Activated CD8-positive, alpha-beta T cell treated with anti-CD3 and anti-CD28 coated beads for 36 hours (primary cell): ENCODE measurements around the gene BTBD2. TPM values are rescaled to one million over a fixed set of nuclear protein-coding genes. Genes with fewer than 3 reads are reported as not detected.

Source experiments
- ATAC-seq: fragments of 200-7000 bp; cut with Tn5 transposase; one replicate; pipeline ENCODE4 v1.10.0; 2021; ENCODE audit warnings: mild to moderate bottlenecking, moderate library complexity
- CTCF ChIA-PET: fragments of 350-600 bp; sonication (Branson Sonifier 250); formaldehyde crosslinking; loops from one replicate; lab custom pipeline; 2021; ENCODE audit warnings: antibody characterized with exemption; lab: Charles Lee
- POLR2A ChIA-PET: fragments of 350-600 bp; sonication (Branson Sonifier 250); formaldehyde crosslinking; loops from one replicate; lab custom pipeline; 2021; ENCODE audit warnings: antibody characterized with exemption; lab: Charles Lee
- DNase-seq: peaks from one replicate; pipeline ENCODE4 v3.0.0-alpha.2; 2020
- H3K27ac Mint-ChIP-seq: one replicate; pipeline ENCODE4 v1.8.0; 2021; ENCODE audit warnings: mild to moderate bottlenecking, mixed read lengths
- H3K27me3 Mint-ChIP-seq: one replicate; pipeline ENCODE4 v1.8.0; 2021; ENCODE audit warnings: mixed read lengths
- H3K36me3 Mint-ChIP-seq: one replicate; pipeline ENCODE4 v1.8.0; 2021; ENCODE audit warnings: low read depth, mixed read lengths
- H3K4me1 Mint-ChIP-seq: one replicate; pipeline ENCODE4 v1.8.0; 2021; ENCODE audit warnings: low read depth, mixed read lengths
- H3K4me3 Mint-ChIP-seq: one replicate; pipeline ENCODE4 v1.8.0; 2021; ENCODE audit warnings: mild to moderate bottlenecking, moderate library complexity, mixed read lengths
- H3K9me3 Mint-ChIP-seq: one replicate; pipeline ENCODE4 v1.8.0; 2021; ENCODE audit warnings: mixed read lengths
- intact Hi-C: fragments of 100-400 bp; cut with micrococcal nuclease; formaldehyde crosslinking; loops from one replicate; pipeline ENCODE4 v1.10.0; 2022
- total RNA-seq, 2 experiments: library from RNA; stranded (reverse); gene quantifications; one replicate each; pipeline ENCODE4 v1.2.3, GENCODE V29; 2021
- TF ChIP-seq, protein P1 (sequence below): fragments of 200-600 bp; IDR thresholded peaks from one replicate; pipeline ENCODE4 v1.8.0; 2022; ENCODE audit warnings: antibody characterized with exemption, mild to moderate bottlenecking

The BTBD2 gene
- total RNA-seq, 2 experiments from 2014 or later, result 36.5 to 44.6 TPM

DNA sequence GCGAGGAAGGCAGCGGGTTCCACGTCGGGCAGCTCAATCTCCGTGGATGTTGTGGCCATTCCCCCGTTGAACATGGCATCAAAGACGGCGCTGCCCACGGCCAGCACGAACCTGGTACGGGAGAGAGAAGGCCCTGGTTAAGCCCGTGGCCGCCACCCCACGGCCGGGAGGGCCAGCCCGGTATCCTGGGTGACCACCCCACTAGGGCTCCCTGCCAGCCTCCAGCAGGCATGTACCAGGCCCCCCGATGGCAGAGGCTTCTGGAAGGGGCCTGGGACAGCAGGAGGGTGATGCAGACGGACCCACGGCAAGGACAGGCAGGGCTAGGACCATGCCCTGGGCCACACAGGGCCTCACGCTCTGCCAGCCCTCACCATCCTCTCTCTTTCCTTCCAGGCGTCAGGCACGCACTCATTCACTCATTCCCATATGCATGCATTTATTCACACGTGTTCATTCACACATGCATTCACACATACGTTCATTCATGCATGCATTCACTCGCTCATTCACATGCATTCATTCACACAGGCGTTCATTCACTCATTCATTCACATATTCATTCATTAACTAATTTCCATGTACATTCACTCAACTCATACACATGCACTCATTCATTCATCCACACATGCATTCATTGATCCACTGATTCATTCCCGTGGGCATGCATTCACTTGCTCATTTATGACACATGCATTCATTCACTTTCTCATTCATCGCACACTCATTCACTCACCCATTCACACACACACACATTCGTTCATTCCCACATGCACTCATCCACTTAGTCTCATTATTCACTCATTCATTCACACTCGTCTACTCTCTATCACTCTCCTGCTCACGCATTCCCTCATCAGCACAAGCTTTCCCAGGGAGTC, 17.9 kb downstream of the BTBD2 start:
- Mint-ChIP-seq H3K9me3 (no peaks in the 10 kb centered on the region), H3K27me3 (no peaks in the 10 kb centered on the region), H3K4me1 (no peaks in the 10 kb centered on the region), H3K27ac (no peak overlapping the region), H3K4me3 (no peak overlapping the region), H3K36me3 (peaks cover 7% of the 10 kb centered on the region)
- no peak for DNase-seq
- ChIA-PET POLR2A (interaction anchor here (0.6 kb wide), 1 partner anchor 1568 kb away, joined by 3 read pairs; no protein-coding TSS in a partner anchor), CTCF (interaction anchor here (1.2 kb wide), 1 partner anchor 22 kb away, joined by 3 read pairs; no protein-coding TSS in a partner anchor)
- intact Hi-C loops, result no loop called here
- TF ChIP-seq, protein P1, sequence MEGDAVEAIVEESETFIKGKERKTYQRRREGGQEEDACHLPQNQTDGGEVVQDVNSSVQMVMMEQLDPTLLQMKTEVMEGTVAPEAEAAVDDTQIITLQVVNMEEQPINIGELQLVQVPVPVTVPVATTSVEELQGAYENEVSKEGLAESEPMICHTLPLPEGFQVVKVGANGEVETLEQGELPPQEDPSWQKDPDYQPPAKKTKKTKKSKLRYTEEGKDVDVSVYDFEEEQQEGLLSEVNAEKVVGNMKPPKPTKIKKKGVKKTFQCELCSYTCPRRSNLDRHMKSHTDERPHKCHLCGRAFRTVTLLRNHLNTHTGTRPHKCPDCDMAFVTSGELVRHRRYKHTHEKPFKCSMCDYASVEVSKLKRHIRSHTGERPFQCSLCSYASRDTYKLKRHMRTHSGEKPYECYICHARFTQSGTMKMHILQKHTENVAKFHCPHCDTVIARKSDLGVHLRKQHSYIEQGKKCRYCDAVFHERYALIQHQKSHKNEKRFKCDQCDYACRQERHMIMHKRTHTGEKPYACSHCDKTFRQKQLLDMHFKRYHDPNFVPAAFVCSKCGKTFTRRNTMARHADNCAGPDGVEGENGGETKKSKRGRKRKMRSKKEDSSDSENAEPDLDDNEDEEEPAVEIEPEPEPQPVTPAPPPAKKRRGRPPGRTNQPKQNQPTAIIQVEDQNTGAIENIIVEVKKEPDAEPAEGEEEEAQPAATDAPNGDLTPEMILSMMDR, result no peak
- ATAC-seq, result no peak

DNA sequence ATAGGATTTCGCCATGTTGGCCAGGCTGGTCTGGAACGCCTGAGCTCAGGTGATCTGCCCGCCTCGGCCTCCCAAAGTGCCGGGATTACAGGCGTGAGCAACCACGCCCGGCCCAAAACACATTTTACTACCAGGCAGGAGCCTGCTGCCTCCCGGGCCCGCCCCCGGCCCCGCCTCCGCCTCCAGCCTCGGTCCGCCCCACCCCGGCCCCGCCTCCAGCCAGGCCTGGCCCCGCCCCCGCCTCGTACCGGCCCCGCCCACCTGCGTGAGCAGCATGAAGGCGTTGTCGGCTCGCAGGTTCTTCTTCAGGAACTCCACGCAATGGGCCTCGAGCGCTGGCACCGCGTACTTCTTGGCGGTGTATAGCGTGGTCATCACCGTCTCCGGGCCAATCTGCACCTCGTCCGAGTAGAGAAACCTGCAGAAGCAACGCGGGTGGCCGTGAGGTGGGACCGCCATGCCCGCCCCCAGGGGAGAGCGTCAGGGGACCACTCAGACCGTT, 22.7 kb downstream of the BTBD2 start:
- intact Hi-C loops, result no loop called here
- no peak overlapping the region for H3K4me3 Mint-ChIP-seq
- DNase-seq, result peak; percentile 30
- H3K36me3 Mint-ChIP-seq, result peaks cover 6% of the 10 kb centered on the region
- no peak overlapping the region for H3K27ac Mint-ChIP-seq
- peak; percentile 53 for ATAC-seq
- CTCF ChIA-PET, result no interaction called here
- H3K9me3 Mint-ChIP-seq, result no peaks in the 10 kb centered on the region
- H3K4me1 Mint-ChIP-seq, result no peaks in the 10 kb centered on the region
- TF ChIP-seq, protein P1, result no peak
- POLR2A ChIA-PET, result no interaction called here
- H3K27me3 Mint-ChIP-seq, result no peaks in the 10 kb centered on the region

DNA sequence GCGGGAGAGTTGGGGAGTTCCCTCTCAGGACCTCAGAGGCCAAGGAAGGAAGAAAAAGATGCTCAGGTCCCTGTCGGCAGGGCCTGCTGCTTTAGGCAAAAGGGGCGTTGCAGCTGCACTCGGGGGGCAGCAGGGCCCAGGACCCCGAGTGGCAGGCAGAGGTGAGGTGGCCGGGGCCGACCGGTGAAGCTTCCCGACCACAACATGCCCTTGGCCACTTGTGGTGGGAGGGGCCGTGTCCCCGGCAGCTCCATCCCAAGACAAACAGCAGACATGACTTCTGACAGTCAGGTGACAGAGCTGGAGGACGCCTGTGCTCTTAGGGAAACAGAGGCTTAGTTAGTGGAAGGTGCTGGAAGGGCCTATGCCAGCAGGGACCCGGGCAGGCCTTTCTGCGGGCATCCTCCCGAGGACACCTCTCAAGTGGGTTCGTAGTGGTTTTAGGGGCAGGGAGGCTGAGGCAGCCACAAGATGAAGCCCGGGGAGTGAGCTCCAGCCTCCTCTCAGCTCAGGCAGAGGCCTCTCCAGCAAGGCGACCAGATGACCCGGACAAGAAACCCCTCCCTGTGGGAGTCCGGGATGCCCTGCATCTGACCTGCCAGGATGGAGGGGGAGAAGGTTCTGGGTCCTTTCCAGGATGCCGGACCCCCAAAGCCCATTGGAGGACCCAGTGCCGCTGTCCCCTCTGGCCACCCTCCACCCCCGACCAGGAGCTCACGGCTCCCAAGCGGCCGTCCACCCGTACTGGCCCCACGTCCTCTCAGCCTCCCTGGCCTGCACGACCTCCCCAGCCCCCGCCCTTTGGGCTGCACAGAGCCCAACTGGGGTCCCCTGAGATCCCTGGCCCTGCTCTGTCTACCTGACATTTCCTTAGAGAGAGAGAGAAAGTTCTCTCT, 24.2 kb downstream of the BTBD2 start:
- Mint-ChIP-seq H3K9me3 (no peaks in the 10 kb centered on the region), H3K27ac (no peak overlapping the region), H3K4me1 (no peaks in the 10 kb centered on the region), H3K27me3 (no peaks in the 10 kb centered on the region), H3K4me3 (no peak overlapping the region), H3K36me3 (peaks cover 6% of the 10 kb centered on the region)
- TF ChIP-seq, protein P1, result no peak
- ChIA-PET CTCF (no interaction called here), POLR2A (interaction anchor here (1.1 to 1.7 kb wide), 3 partner anchors 16 to 82 kb away, joined by 3 to 5 read pairs (median 4); no protein-coding TSS in a partner anchor)
- intact Hi-C loops, result no loop called here
- DNase-seq (no peak), ATAC-seq (no peak)

DNA sequence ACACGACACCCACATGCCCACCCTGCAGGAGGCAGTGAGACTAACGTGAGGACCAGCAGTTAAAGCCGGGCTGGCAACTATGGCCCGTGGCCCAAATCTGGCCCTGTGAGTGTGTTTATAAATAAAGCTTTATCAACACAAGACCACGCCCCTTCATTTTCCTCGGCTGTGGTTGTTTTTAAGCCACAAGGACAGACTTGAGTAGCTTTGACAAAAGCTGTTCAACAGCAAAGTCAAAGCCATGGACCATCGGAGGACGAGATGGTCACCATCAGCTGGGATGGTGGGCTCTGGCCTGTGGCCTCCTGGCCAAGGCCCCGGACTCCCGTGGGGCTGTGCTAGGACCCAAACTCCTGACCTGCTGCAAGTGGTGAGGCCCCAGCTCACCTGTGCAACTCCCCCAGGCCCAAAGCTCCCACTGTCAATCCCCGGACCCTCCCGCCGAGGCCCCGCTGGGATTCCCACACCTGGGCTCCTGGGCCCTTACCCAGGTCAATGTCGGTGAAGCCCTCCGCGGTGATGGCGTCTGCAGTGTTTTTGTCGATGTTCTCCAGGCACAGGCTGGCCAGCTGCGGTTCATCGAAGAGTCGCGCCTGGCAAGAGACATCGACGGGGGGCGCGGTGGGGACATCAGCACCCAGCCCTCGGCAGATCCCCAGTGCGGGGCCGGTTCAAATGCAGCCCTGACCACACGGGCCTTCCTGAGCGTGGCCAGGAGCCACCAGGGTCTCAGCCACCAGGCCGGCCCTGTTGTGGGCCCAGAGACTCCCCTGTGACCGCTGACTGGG, 25.1 kb downstream of the BTBD2 start:
- Mint-ChIP-seq H3K4me1 (no peaks in the 10 kb centered on the region), H3K27ac (no peak overlapping the region), H3K4me3 (no peak overlapping the region), H3K27me3 (no peaks in the 10 kb centered on the region), H3K9me3 (no peaks in the 10 kb centered on the region), H3K36me3 (peaks cover 3% of the 10 kb centered on the region)
- TF ChIP-seq, protein P1, result no peak
- intact Hi-C loops, result no loop called here
- no peak for DNase-seq
- no peak for ATAC-seq
- POLR2A ChIA-PET, result interaction anchor here (1.1 to 1.7 kb wide), 3 partner anchors 15 to 81 kb away, joined by 3 to 5 read pairs (median 4); no protein-coding TSS in a partner anchor
- CTCF ChIA-PET, result no interaction called here
